Measurements from ENCODE around the gene TCL1A. TPM values are rescaled to one million over a fixed set of nuclear protein-coding genes. Genes with fewer than 3 reads are reported as not detected.

Gene TCL1A
- total RNA-seq, 1 experiment from 2014 or later = not detected

GRCh38 chr14:95697764-95698163, 16.2 kb downstream of the TCL1A start:
- Histone ChIP-seq H3K4ac (ENCODE audit: low read depth, low read length) (no peak overlapping the region), H3K27ac (ENCODE audit: insufficient read length, low read depth, low read length) (no peak overlapping the region), H4K8ac (replicated peaks; ENCODE audit: insufficient read length, low read depth, low read length) (no peak overlapping the region), H3K18ac (ENCODE audit: insufficient read length, low read depth, low read length) (no peak overlapping the region), H3K56ac (ENCODE audit: insufficient read length, low read depth, low read length) (no peak overlapping the region), H2AK5ac (ENCODE audit: insufficient read length, low read length) (no peak overlapping the region), H2BK15ac (ENCODE audit: low read depth, low read length) (no peak overlapping the region), H3K79me2 (ENCODE audit: insufficient read depth, low read length) (no peaks in the 10 kb centered on the region), H3K9ac (ENCODE audit: extremely low read depth, insufficient read length, low read length) (no peak overlapping the region), H3K23ac (ENCODE audit: insufficient read length, low read depth, low read length) (no peak overlapping the region), H3K14ac (ENCODE audit: insufficient read depth, low read length) (no peak overlapping the region), H2BK12ac (ENCODE audit: insufficient read length, low read depth, low read length) (no peak overlapping the region), H4K5ac (ENCODE audit: insufficient read length, low read depth, low read length) (no peak overlapping the region), H2BK120ac (ENCODE audit: low read depth, low read length, poor library complexity, severe bottlenecking) (no peak overlapping the region), H3K23me2 (ENCODE audit: insufficient read length, low read depth, low read length, poor library complexity, severe bottlenecking) (no peaks in the 10 kb centered on the region), H3K9me3 (ENCODE audit: control insufficient read depth, low read depth, low read length) (no peaks in the 10 kb centered on the region), H4K91ac (ENCODE audit: insufficient read length, low read depth, low read length) (no peak overlapping the region), H2BK20ac (ENCODE audit: low read depth, low read length, poor library complexity, severe bottlenecking) (no peak overlapping the region), H3K4me1 (ENCODE audit: insufficient read depth, low read length) (no peaks in the 10 kb centered on the region; the same call in 1 of the 2 replicates), H3K79me1 (ENCODE audit: insufficient read depth, low read depth, low read length, poor library complexity, severe bottlenecking) (no peaks in the 10 kb centered on the region), H3K27me3 (ENCODE audit: insufficient read depth, low read length) (peaks cover 38% of the 10 kb centered on the region), H4K20me1 (ENCODE audit: control insufficient read depth, insufficient read depth, insufficient read length) (peaks cover 2% of the 10 kb centered on the region), H3T11ph (ENCODE audit: low read length) (no peak overlapping the region), H2BK5ac (ENCODE audit: insufficient read length, low read length) (no peak overlapping the region), H2AFZ (ENCODE audit: low read length) (no peak overlapping the region), H3K4me2 (ENCODE audit: insufficient read depth, insufficient read length, low read length) (no peak overlapping the region)
- Mint-ChIP-seq H3K36me3 (ENCODE audit: insufficient read depth in 1 of 3, low read depth in 3 of 3) (0 out of 7 replicates have a peak, but pooled peaks cover 0 to 3% (median 0%) of the 10 kb centered on the region in 3 experiments), H3K27ac (no peak overlapping the region), H3K4me3 (no peak overlapping the region), H3K27me3 (ENCODE audit: low read depth) (peaks cover 98% of the 10 kb centered on the region), H3K9me3 (no peaks in the 10 kb centered on the region; a peak in 2 of 5 replicates), H3K4me1 (peaks cover 42 to 43% of the 10 kb centered on the region in 2 experiments)
- WGBS (ENCODE audit: extremely low coverage, insufficient read length, low lambda C conversion rate) = no CpG with 5 or more reads among the region's 7 CpGs
- DNase-seq = no peak
- TF ChIP-seq CTCF (conservative IDR thresholded peaks at IDR 0.05) = no peak

Data from H9 (cell line).